Spleen (tissue), 11 donors: ENCODE results near the gene C2CD2L. TPM values are rescaled to one million over a fixed set of nuclear protein-coding genes. Genes with fewer than 3 reads are reported as not detected.
"Not testable (repeated sequence)": the region's sequence is repeated elsewhere in the genome, so short reads cannot be mapped to it uniquely, and the experiment has no call there.

Source experiments
- DNase-seq: peaks from one replicate; pipeline ENCODE4 v3.0.0-alpha.2; 2020
- H3K27ac ChIP-seq, 8 donors: fragments of 200-600 bp; sonication (generic) in 7 of 8; 1 replicate in 4 of 8; 2 replicates in 4 of 8; pipeline versions ENCODE4 v1.5.0 to v1.8.0; 2016 to 2021; ENCODE audit warnings: inconsistent platforms in 4 of 8, mild to moderate bottlenecking in 4 of 8, moderate library complexity in 1 of 8
- H3K27me3 ChIP-seq, 7 donors: fragments of 200-600 bp; sonication (generic) in 6 of 7; replicated peaks in 1 of 7; 1 replicate in 4 of 7; 2 replicates in 3 of 7; pipeline versions ENCODE4 v1.5.0 to v1.8.0; 2016 to 2021; ENCODE audit warnings: inconsistent platforms in 3 of 7, mild to moderate bottlenecking in 1 of 7
- H3K36me3 ChIP-seq, 6 donors: fragments of 200-600 bp; sonication (generic) in 5 of 6; 1 replicate in 4 of 6; 2 replicates in 2 of 6; pipeline versions ENCODE4 v1.5.0 to v1.8.0; 2016 to 2021; ENCODE audit warnings: inconsistent platforms in 2 of 6
- H3K4me1 ChIP-seq, 6 donors: fragments of 200-600 bp; sonication (generic) in 5 of 6; 1 replicate in 3 of 6; 2 replicates in 3 of 6; pipeline versions ENCODE4 v1.5.0 to v1.8.0; 2016 to 2021; ENCODE audit warnings: inconsistent platforms in 3 of 6
- H3K4me3 ChIP-seq, 8 donors: fragments of 200-600 bp; sonication (generic) in 7 of 8; 1 replicate in 4 of 8; 2 replicates in 4 of 8; pipeline versions ENCODE4 v1.5.0 to v1.8.0; 2016 to 2021; ENCODE audit warnings: inconsistent platforms in 4 of 8, mild to moderate bottlenecking in 4 of 8, moderate library complexity in 2 of 8
- H3K9me3 ChIP-seq, 8 donors: fragments of 200-600 bp; sonication (generic) in 7 of 8; 1 replicate in 4 of 8; 2 replicates in 4 of 8; pipeline versions ENCODE4 v1.5.0 to v1.8.0; 2016 to 2021; ENCODE audit warnings: inconsistent platforms in 4 of 8
- CTCF ChIP-seq, 11 experiments: fragments of 200-600 bp in 7 of 11; fragments of 450-650 bp in 4 of 11; sonication (generic) in 4 of 11; IDR thresholded peaks in 8 of 11; conservative IDR thresholded peaks in 3 of 11; 1 replicate in 7 of 11; 2 replicates in 4 of 11; pipeline versions ENCODE4 v1.4.0 to v1.8.0; 2016 to 2021; ENCODE audit warnings: antibody characterized with exemption in 11 of 11, inconsistent platforms in 4 of 11, mild to moderate bottlenecking in 1 of 11
- POLR2A ChIP-seq, 3 donors: fragments of 450-650 bp; IDR thresholded peaks; one replicate each; pipeline ENCODE4 v1.5.1; 2017; ENCODE audit warnings: antibody characterized with exemption in 3 of 3, mild to moderate bottlenecking in 1 of 3
- POLR2AphosphoS5 ChIP-seq, 3 donors: sonication (generic); formaldehyde crosslinking; IDR thresholded peaks; one replicate each; pipeline ENCODE4 v1.5.1; 2017; ENCODE audit warnings: antibody characterized with exemption in 3 of 3
- WGBS, 5 donors: extraction: QIAGEN DNeasy Blood & Tissue Kit in 3 of 5; methylation state at CpG; one replicate each; pipeline versions ENCODE4 v1.1.5 to v1.1.7; 2013 to 2018; 5-methylcytosine and 5-hydroxymethylcytosine counted together
- intact Hi-C: fragments of 100-400 bp; cut with DNase I; formaldehyde crosslinking; loops from one replicate; pipeline ENCODE4 v1.15.0; 2023; ENCODE audit warnings: low total_unique reads
- polyA plus RNA-seq, 3 donors: library from polyadenylated mRNA; stranded (reverse); fragments of 200-250 nt; gene quantifications; one replicate each; pipeline ENCODE4 v1.2.1, GENCODE V29; 2013
- total RNA-seq, 7 donors: library from RNA; depleted of rRNA in 3 of 7; stranded (reverse); fragments of >200 nt in 3 of 7; fragmentation: NEBNext Ultra II Directional in 4 of 7; extraction: Animal tissue kit (Norgen Biotek cat#: 25700) in 4 of 7; gene quantifications; one replicate each; pipeline versions ENCODE4 v1.1.0 to v1.2.1, GENCODE V29; 2016 to 2021
- donor health status: healthy with polysubstance abuse.
- donor health status: DM: no; HTN: no; CAD: no; lungs with moderate emphysema.
- donor health status: DM: no; HTN: no; CAD: no.
- donor health status: Bipolar disorder and iron deficiency.
- donor health status: healthy.
- donor health status: DM: no; HTN: no; CAD: no.
- donor health status: DM: yes; HTN: yes; CAD: no.

The C2CD2L gene
- total and polyA plus RNA-seq, 10 donors = 5.8 to 19.6 (median 15.7) TPM

DNA sequence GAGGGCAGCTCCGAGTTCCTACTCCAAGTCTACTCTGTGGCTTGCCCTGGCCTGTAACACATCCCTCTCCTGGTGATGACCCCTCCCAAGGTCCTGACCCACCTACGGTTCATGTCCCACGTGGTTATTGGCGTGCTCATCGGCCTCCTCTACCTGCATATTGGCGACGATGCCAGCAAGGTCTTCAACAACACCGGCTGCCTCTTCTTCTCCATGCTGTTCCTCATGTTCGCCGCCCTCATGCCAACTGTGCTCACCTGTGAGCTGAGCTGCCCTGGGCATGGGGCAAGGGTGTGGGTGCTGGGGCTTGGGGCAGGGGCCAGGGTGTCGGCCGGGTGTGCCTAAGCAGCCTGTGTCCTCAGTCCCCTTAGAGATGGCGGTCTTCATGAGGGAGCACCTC is 51.3 kb downstream of the C2CD2L start:
- Histone ChIP-seq H3K4me1 (no peaks in the 10 kb centered on the region), H3K36me3 (no peaks in the 10 kb centered on the region), H3K4me3 (no peak overlapping the region), H3K9me3 (no peaks in the 10 kb centered on the region), H3K27ac (no peak overlapping the region), H3K27me3 (peaks cover 0 to 10% (median 0%) of the 10 kb centered on the region in 7 donors)
- no peak for DNase-seq
- TF ChIP-seq POLR2AphosphoS5 (IDR thresholded peaks at IDR 0.05) = no peak
- 91 to 96% (median 91%) methylated on average over 10 to 13 of the region's 13 CpGs for WGBS, 5 donors
- intact Hi-C loops = no loop called here

DNA sequence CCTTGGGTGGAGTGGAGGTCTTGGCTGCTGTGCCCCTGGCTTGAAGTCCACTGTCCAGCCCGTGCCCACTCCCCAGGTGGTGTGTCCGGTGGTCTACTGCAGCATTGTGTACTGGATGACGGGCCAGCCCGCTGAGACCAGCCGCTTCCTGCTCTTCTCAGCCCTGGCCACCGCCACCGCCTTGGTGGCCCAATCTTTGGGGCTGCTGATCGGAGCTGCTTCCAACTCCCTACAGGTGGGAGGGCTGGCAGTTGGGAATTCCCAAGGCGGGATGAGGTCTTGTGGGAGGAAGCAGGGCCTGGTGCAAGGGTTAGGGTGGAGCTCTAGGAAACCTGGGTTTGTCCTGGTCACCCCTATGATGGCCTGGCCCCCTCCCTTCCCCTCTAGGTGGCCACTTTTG is 53.0 kb downstream of the C2CD2L start:
- WGBS, 5 donors = 88 to 96% (median 93%) methylated on average over 5 to 9 of the region's 9 CpGs

GRCh38 chr11:119161871-119162270 is 54.7 kb downstream of the C2CD2L start:
- DNase-seq = no peak
- WGBS, 5 donors = 70 to 93% (median 86%) methylated on average over 7 to 8 of the region's 8 CpGs
- no peaks in the 10 kb centered on the region for H3K36me3 ChIP-seq
- H3K4me3 ChIP-seq = no peak overlapping the region
- no peaks in the 10 kb centered on the region for H3K9me3 ChIP-seq
- peaks cover 0 to 2% (median 0%) of the 10 kb centered on the region in 7 donors for H3K27me3 ChIP-seq
- intact Hi-C loops = no loop called here
- no peaks in the 10 kb centered on the region for H3K4me1 ChIP-seq
- TF ChIP-seq POLR2A (IDR thresholded peaks at IDR 0.05) = no peak
- H3K27ac ChIP-seq = no peak overlapping the region

More for the DNA sequence above, 53.0 kb downstream of the C2CD2L start:
- no peak for TF ChIP-seq CTCF (IDR thresholded peaks at IDR 0.05 in 8 of 11, conservative IDR thresholded peaks at IDR 0.05 in 3 of 11)
- TF ChIP-seq POLR2A (IDR thresholded peaks at IDR 0.05) = no peak
- TF ChIP-seq POLR2AphosphoS5 (IDR thresholded peaks at IDR 0.05) = no peak
- Histone ChIP-seq H3K4me1 (no peaks in the 10 kb centered on the region), H3K4me3 (no peak overlapping the region), H3K36me3 (no peaks in the 10 kb centered on the region), H3K9me3 (no peaks in the 10 kb centered on the region), H3K27me3 (peaks cover 0 to 10% (median 0%) of the 10 kb centered on the region in 7 donors), H3K27ac (no peak overlapping the region)
- no peak for DNase-seq
- intact Hi-C loops = no loop called here

GRCh38 chr11:119166368-119167076 is 59.4 kb downstream of the C2CD2L start:
- peaks cover 3 to 20% (median 11%) of the 10 kb centered on the region in 6 donors for H3K4me1 ChIP-seq
- H3K9me3 ChIP-seq = no peaks in the 10 kb centered on the region
- H3K36me3 ChIP-seq = peaks cover 0 to 3% (median 0%) of the 10 kb centered on the region in 6 donors
- intact Hi-C loops = no loop called here
- no peak overlapping the region for H3K27ac ChIP-seq
- no peak overlapping the region for H3K4me3 ChIP-seq
- no peak for DNase-seq
- no peaks in the 10 kb centered on the region for H3K27me3 ChIP-seq
- WGBS, 5 donors = 75 to 88% (median 84%) methylated on average over 5 to 8 of the region's 8 CpGs
- TF ChIP-seq POLR2A (IDR thresholded peaks at IDR 0.05) (no peak), CTCF (IDR thresholded peaks at IDR 0.05 in 8 of 11, conservative IDR thresholded peaks at IDR 0.05 in 3 of 11) (no peak), POLR2AphosphoS5 (IDR thresholded peaks at IDR 0.05) (no peak)

GRCh38 chr11:119167077-119167458 is 59.9 kb downstream of the C2CD2L start:
- H3K9me3 ChIP-seq, DNase-seq, H3K27me3 ChIP-seq, H3K27ac ChIP-seq, H3K4me3 ChIP-seq, intact Hi-C loops, H3K36me3 ChIP-seq: not testable (repeated sequence)
- 87 to 92% (median 91%) methylated on average over 10 of the region's 10 CpGs for WGBS, 5 donors
- H3K4me1 ChIP-seq = peaks cover 3 to 22% (median 13%) of the 10 kb centered on the region in 6 donors
